Measurements from ENCODE around the gene DUSP22. TPM values are rescaled to one million over a fixed set of nuclear protein-coding genes. Genes with fewer than 3 reads are reported as not detected.

Gene DUSP22
- total and polyA plus RNA-seq, 2 experiments from 2014 or later = 12.8 to 36.8 TPM

DNA sequence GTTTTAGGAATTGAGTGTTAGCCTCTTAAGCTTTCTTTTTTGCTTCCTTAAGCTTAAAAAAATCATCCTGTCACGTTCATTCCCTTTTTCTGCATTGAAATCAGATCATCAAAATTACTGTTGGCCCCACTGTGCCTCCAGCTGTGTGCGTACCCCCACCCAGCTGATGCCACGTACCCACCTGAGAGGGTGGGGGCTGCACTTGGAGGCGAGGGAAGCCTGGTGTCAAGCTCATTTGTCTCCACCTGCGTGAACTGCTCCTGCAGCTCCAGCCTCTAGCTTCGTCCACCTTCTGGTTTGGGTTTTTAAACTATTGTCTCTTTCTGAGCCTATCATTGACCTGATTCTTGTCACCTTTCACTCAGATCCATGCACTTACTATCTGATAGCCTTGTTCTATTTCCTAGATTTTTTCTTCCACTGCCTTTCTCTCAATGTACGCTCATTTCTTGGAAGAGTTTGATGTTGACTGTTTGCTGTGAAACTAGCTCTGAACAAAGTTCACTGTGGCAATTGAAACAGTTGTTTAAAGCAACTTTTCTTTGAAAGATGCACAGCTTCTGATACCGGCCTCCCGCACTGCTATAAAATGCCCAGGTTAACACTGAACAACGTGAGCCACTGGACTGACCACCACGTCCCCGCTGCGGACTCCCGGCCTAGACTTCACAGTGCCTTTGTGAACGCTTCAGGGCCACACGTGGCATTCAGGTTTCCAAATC lies 69.3 kb downstream of the DUSP22 start:
- H3K36me3 Mint-ChIP-seq (ENCODE audit: low read depth) = peaks cover 45% of the 10 kb centered on the region
- H3K9me3 Mint-ChIP-seq = peaks cover 98% of the 10 kb centered on the region
- no peak overlapping the region for H3K4me3 Mint-ChIP-seq
- H3K79me2 ChIP-seq (replicated peaks; ENCODE audit: insufficient read depth) = no peaks in the 10 kb centered on the region
- H3K4me1 Mint-ChIP-seq = peaks cover 4% of the 10 kb centered on the region; the same call in 1 of the 3 replicates
- no peaks in the 10 kb centered on the region for H3F3A ChIP-seq (replicated peaks; ENCODE audit: low read depth)
- H3K27ac ChIP-seq (ENCODE audit: low read depth) = no peak overlapping the region
- H2AFZ ChIP-seq = no peak overlapping the region
- no peak overlapping the region for H3K4me2 ChIP-seq
- TF ChIP-seq, protein P1, sequence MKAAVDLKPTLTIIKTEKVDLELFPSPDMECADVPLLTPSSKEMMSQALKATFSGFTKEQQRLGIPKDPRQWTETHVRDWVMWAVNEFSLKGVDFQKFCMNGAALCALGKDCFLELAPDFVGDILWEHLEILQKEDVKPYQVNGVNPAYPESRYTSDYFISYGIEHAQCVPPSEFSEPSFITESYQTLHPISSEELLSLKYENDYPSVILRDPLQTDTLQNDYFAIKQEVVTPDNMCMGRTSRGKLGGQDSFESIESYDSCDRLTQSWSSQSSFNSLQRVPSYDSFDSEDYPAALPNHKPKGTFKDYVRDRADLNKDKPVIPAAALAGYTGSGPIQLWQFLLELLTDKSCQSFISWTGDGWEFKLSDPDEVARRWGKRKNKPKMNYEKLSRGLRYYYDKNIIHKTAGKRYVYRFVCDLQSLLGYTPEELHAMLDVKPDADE (IDR thresholded peaks at IDR 0.05) = no peak
- TF ChIP-seq, protein P2, sequence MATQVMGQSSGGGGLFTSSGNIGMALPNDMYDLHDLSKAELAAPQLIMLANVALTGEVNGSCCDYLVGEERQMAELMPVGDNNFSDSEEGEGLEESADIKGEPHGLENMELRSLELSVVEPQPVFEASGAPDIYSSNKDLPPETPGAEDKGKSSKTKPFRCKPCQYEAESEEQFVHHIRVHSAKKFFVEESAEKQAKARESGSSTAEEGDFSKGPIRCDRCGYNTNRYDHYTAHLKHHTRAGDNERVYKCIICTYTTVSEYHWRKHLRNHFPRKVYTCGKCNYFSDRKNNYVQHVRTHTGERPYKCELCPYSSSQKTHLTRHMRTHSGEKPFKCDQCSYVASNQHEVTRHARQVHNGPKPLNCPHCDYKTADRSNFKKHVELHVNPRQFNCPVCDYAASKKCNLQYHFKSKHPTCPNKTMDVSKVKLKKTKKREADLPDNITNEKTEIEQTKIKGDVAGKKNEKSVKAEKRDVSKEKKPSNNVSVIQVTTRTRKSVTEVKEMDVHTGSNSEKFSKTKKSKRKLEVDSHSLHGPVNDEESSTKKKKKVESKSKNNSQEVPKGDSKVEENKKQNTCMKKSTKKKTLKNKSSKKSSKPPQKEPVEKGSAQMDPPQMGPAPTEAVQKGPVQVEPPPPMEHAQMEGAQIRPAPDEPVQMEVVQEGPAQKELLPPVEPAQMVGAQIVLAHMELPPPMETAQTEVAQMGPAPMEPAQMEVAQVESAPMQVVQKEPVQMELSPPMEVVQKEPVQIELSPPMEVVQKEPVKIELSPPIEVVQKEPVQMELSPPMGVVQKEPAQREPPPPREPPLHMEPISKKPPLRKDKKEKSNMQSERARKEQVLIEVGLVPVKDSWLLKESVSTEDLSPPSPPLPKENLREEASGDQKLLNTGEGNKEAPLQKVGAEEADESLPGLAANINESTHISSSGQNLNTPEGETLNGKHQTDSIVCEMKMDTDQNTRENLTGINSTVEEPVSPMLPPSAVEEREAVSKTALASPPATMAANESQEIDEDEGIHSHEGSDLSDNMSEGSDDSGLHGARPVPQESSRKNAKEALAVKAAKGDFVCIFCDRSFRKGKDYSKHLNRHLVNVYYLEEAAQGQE (IDR thresholded peaks at IDR 0.05; ENCODE audit: unreplicated experiment) = no peak
- no peak for TF ChIP-seq CREB1 (CRISPR knock-in tag; IDR thresholded peaks at IDR 0.05; ENCODE audit: low read depth)
- TF ChIP-seq, protein P3, sequence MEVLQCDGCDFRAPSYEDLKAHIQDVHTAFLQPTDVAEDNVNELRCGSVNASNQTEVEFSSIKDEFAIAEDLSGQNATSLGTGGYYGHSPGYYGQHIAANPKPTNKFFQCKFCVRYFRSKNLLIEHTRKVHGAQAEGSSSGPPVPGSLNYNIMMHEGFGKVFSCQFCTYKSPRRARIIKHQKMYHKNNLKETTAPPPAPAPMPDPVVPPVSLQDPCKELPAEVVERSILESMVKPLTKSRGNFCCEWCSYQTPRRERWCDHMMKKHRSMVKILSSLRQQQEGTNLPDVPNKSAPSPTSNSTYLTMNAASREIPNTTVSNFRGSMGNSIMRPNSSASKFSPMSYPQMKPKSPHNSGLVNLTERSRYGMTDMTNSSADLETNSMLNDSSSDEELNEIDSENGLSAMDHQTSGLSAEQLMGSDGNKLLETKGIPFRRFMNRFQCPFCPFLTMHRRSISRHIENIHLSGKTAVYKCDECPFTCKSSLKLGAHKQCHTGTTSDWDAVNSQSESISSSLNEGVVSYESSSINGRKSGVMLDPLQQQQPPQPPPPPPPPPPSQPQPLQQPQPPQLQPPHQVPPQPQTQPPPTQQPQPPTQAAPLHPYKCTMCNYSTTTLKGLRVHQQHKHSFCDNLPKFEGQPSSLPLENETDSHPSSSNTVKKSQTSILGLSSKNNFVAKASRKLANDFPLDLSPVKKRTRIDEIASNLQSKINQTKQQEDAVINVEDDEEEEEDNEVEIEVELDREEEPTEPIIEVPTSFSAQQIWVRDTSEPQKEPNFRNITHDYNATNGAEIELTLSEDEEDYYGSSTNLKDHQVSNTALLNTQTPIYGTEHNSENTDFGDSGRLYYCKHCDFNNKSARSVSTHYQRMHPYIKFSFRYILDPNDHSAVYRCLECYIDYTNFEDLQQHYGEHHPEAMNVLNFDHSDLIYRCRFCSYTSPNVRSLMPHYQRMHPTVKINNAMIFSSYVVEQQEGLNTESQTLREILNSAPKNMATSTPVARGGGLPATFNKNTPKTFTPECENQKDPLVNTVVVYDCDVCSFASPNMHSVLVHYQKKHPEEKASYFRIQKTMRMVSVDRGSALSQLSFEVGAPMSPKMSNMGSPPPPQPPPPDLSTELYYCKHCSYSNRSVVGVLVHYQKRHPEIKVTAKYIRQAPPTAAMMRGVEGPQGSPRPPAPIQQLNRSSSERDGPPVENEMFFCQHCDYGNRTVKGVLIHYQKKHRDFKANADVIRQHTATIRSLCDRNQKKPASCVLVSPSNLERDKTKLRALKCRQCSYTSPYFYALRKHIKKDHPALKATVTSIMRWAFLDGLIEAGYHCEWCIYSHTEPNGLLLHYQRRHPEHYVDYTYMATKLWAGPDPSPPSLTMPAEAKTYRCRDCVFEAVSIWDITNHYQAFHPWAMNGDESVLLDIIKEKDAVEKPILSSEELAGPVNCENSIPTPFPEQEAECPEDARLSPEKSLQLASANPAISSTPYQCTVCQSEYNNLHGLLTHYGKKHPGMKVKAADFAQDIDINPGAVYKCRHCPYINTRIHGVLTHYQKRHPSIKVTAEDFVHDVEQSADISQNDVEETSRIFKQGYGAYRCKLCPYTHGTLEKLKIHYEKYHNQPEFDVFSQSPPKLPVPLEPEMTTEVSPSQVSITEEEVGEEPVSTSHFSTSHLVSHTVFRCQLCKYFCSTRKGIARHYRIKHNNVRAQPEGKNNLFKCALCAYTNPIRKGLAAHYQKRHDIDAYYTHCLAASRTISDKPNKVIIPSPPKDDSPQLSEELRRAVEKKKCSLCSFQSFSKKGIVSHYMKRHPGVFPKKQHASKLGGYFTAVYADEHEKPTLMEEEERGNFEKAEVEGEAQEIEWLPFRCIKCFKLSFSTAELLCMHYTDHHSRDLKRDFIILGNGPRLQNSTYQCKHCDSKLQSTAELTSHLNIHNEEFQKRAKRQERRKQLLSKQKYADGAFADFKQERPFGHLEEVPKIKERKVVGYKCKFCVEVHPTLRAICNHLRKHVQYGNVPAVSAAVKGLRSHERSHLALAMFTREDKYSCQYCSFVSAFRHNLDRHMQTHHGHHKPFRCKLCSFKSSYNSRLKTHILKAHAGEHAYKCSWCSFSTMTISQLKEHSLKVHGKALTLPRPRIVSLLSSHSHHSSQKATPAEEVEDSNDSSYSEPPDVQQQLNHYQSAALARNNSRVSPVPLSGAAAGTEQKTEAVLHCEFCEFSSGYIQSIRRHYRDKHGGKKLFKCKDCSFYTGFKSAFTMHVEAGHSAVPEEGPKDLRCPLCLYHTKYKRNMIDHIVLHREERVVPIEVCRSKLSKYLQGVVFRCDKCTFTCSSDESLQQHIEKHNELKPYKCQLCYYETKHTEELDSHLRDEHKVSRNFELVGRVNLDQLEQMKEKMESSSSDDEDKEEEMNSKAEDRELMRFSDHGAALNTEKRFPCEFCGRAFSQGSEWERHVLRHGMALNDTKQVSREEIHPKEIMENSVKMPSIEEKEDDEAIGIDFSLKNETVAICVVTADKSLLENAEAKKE (CRISPR knock-in tag; IDR thresholded peaks at IDR 0.05) = no peak
- TF ChIP-seq ZNF331 (CRISPR knock-in tag; IDR thresholded peaks at IDR 0.05; ENCODE audit: low read depth) = no peak
- TF ChIP-seq JUNB (IDR thresholded peaks at IDR 0.05; ENCODE audit: unreplicated experiment) = no peak
- 0 out of 2 replicates have a peak, but pooled peaks cover 6% of the 10 kb centered on the region for H3K9me2 ChIP-seq (ENCODE audit: insufficient read depth)
- H3K4me1 ChIP-seq (ENCODE audit: insufficient read depth) = no peaks in the 10 kb centered on the region
- peaks cover 15% of the 10 kb centered on the region for H3K27me3 Mint-ChIP-seq (ENCODE audit: insufficient read depth, low read depth, poor library complexity)
- ATAC-seq (no peak), DNase-seq (ENCODE audit: low spot score) (no peak)
- H4K20me1 ChIP-seq (replicated peaks; ENCODE audit: insufficient read depth) = no peaks in the 10 kb centered on the region
- H3K27ac Mint-ChIP-seq = no peak overlapping the region
- peaks cover 22% of the 10 kb centered on the region for H3K36me3 ChIP-seq (ENCODE audit: insufficient read depth)
- H3K4me3 ChIP-seq = no peak overlapping the region
- H3K27me3 ChIP-seq (ENCODE audit: insufficient read depth) = no peaks in the 10 kb centered on the region
